HG03575 (cell line): ENCODE data around the gene TBXAS1.

Experiments used
- ATAC-seq: cut with Tn5 transposase; IDR thresholded peaks from one replicate; pipeline ENCODE4 v1.9.1; 2021; ENCODE audit not compliant: unreplicated experiment, insufficient number of reproducible peaks, low FRiP score; ENCODE audit errors: extremely low read depth

Gene TBXAS1

GRCh38 chr7:139931190-139931934 lies 102.3 kb downstream of the TBXAS1 start:
- no peak for ATAC-seq

GRCh38 chr7:139932531-139932930 lies 103.5 kb downstream of the TBXAS1 start:
- no peak for ATAC-seq

- no peak for ATAC-seq
Measured at GRCh38 chr7:139936760-139937310, 107.8 kb downstream of the TBXAS1 start.

GRCh38 chr7:139937715-139938114 lies 108.7 kb downstream of the TBXAS1 start:
- no peak for ATAC-seq

GRCh38 chr7:139940866-139941265 lies 111.8 kb downstream of the TBXAS1 start:
- no peak for ATAC-seq

- no peak for ATAC-seq
Measured at GRCh38 chr7:139941421-139941820, 112.4 kb downstream of the TBXAS1 start.

- ATAC-seq, result no peak
Measured at GRCh38 chr7:139941866-139942265, 112.8 kb downstream of the TBXAS1 start.

- no peak for ATAC-seq
Measured at GRCh38 chr7:139942636-139943035, 113.6 kb downstream of the TBXAS1 start.

GRCh38 chr7:139943401-139943800 lies 114.3 kb downstream of the TBXAS1 start:
- ATAC-seq, result no peak

GRCh38 chr7:139944248-139944647 lies 115.2 kb downstream of the TBXAS1 start:
- ATAC-seq, result no peak

- ATAC-seq, result no peak
Measured at GRCh38 chr7:139946533-139946932, 117.5 kb downstream of the TBXAS1 start.

- ATAC-seq, result no peak
Measured at GRCh38 chr7:139947021-139947420, 118.0 kb downstream of the TBXAS1 start.

- no peak for ATAC-seq
Measured at GRCh38 chr7:139948167-139948566, 119.1 kb downstream of the TBXAS1 start.

- ATAC-seq, result no peak
Measured at GRCh38 chr7:139948587-139949335, 119.7 kb downstream of the TBXAS1 start.

- no peak for ATAC-seq
Measured at GRCh38 chr7:139949629-139950028, 120.6 kb downstream of the TBXAS1 start.

- no peak for ATAC-seq
Measured at GRCh38 chr7:139950881-139951525, 121.9 kb downstream of the TBXAS1 start.

- ATAC-seq, result no peak
Measured at GRCh38 chr7:139953229-139953628, 124.2 kb downstream of the TBXAS1 start.

- ATAC-seq, result no peak
Measured at GRCh38 chr7:139955109-139955820, 126.2 kb downstream of the TBXAS1 start.
